Jurkat, Clone E6-1 (cell line): Measurements from ENCODE around the gene PAN3.
A peak's percentile ranks its signal among the peaks of the same experiment; 100 is the strongest.

Experiments
- DNase-seq: peaks from one replicate; pipeline ENCODE4 v3.0.0-alpha.2; 2011; ENCODE audit warnings: low read depth, low spot score
- H3K4me3 ChIP-seq: 2 replicates; pipeline ENCODE4 v1.5.1; 2011; ENCODE audit warnings: mild to moderate bottlenecking, low read length, control low read depth, moderate library complexity

PAN3 gene

DNA sequence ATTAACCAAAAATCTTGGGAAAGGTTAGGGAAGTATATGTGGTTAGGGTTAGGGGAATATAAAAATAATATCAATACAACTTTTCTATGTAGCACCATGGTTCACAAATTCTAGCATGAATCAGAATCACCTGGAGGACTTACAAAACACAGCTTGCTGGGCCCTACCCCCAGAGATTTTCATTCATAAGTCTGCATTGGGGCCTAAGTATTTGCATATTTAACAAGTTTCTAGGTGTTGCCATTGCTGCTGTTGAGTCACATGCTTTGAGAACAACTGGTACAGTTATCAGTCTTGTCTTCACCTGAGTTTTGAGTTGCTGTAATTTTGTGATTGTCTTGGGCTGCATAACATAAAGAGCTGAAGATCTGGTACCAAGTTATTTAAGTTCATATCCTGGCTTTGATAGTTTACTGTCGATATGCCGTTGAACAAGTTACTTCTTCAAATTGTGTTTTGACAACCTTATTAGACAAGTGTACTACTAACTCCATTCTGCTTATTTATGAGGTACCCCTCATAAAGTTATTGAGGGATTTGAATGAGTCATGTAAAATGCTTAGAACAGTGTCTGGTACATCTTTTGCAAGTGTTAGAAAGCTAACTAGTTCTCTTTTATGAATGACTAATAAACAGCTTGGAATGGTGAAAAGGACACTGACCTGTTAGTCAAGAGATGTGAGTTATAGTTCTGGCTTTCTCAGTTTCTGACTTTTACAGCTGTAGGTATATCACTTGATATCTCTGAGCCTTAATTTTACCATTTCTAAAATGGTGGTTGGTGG lies 132.9 kb downstream of the PAN3 start:
- H3K4me3 ChIP-seq, result no peak overlapping the region
- no peak for DNase-seq

DNA sequence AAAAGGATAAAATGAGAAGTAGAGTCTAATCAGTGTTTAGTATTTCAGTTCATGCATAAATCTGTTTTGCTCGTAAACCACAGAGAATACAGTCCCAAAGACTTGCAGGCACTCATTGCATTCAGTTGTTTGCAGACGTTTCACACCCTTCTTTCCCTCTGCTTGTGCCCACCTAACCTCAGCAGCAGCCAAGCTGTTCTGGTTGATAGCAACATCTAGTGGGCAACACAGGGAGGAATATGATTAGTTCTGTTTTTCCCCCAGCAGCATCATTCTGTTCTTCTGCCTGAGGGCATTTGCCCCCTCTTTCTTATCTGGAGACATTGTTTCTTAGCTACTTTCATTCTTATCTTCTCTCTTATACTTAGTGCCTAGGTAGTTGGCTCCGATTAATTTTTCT lies 135.6 kb downstream of the PAN3 start:
- peak; percentile 62 for DNase-seq
- H3K4me3 ChIP-seq, result no peak overlapping the region

DNA sequence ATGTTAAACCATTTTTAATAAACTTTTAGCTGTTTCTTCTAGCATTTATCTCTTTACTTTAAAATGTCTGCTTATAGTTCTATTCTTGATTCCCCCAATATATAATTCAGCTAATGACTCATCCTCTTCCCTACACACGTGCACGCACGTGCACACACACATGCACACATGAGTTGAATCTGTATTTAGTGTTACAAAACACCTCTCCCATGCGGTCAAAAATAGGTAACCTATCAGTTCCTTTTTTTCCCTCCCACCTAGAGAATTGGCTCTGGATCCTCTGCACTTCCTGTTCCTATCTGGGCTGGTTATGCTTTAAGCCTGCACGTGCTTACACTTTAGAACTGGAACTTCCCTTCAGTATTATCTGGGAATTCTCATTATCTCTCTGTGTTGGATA lies 144.1 kb downstream of the PAN3 start:
- no peak for DNase-seq
- H3K4me3 ChIP-seq, result no peak overlapping the region

DNA sequence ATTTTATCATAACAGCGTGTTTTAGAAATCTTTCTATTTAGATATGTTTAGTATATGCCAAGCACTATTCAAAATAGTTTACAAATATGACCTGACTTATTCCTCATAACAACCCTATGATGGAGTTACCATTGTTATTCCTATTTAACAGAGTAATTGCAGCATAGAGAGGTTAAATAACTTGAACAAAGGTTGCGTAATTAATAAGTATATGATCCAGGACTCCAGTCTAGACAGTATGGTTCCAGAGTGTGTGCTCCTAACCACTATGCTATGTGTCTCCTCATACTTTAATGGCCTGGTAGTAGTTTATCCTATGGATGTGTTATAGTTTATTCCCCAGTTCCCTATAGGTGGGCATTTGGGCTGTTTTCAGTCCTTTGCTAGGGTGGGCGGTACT lies 145.3 kb downstream of the PAN3 start:
- DNase-seq, result no peak
- H3K4me3 ChIP-seq, result no peak overlapping the region

DNA sequence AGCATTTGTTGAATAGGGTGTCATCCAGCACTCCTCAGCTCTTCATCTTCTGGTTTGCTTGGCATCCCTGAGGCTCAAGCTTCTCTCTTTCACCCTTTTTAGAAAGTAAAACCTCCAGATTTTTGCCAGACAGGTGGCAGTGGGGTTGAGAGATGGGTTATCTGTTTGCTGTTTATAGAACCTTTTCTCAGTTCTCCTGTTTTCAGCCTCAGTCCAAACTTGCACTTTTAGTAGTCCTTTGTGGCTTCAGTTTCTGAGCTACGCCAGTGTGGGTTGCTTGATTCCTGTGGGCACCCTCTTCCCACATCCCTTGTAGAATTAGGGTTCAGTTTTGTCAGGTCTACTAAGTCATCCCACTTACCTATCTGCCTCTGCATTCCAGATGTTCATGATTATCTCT lies 147.9 kb downstream of the PAN3 start:
- DNase-seq, result peak; percentile 41
- H3K4me3 ChIP-seq, result no peak overlapping the region

DNA sequence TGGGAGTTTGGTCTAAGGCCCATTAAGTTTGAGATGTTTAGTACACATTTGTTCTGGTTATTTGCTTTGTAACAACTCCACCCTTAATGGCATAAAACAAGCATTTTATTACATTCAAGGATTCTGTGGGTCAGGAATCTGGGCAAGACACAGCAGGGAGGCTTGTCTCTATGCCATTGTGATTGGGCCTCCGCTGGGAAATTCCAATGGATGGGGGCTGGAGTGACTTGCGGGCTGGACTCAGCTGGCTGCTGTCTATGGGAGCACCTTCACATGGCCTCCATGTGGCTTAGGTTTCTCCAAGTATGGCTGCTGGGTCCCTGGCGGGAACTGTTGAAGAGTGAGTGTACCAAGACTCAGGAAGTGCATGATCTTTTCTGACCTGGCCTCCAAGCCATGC lies 159.0 kb downstream of the PAN3 start:
- no peak for DNase-seq
- H3K4me3 ChIP-seq, result no peak overlapping the region

DNA sequence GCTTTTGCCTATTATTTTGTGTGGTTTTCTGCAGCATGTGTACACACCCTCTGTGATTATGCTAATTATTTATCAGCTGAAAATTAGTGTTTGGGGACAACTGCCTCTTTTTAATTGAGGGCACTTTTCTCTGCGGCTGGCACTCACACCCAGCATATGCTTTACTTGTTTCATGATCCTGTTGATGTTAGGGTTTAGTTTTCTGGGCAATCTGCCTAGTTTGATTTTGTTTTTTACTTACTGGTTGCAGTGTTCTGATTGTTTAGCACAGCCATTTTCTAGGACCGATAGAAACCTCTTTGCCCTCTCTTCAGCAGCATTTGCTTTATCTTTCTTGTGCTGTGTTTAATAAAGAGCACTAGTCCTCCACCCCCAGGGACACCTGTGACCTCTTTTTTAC lies 161.6 kb downstream of the PAN3 start:
- no peak for DNase-seq
- H3K4me3 ChIP-seq, result no peak overlapping the region

DNA sequence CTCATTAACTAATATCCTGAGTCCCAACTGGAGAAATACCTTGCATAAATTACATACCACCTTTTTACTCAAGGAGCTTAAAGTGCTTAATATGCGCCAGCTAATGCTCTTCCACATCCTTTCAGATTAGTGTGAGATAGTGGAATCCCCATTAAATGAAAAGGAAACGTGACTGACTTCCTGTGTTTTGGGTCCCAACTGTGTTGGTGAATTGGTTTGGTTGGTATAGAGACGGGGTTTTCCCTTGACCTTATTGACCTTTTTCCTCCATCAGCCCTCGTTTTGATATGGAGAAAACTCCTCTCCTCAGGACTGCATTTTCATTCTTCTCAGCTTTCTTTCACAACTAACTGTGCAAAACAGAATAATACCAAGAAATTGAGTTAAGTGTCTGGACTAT lies 163.5 kb downstream of the PAN3 start:
- peak; percentile 8 for DNase-seq
- H3K4me3 ChIP-seq, result no peak overlapping the region

DNA sequence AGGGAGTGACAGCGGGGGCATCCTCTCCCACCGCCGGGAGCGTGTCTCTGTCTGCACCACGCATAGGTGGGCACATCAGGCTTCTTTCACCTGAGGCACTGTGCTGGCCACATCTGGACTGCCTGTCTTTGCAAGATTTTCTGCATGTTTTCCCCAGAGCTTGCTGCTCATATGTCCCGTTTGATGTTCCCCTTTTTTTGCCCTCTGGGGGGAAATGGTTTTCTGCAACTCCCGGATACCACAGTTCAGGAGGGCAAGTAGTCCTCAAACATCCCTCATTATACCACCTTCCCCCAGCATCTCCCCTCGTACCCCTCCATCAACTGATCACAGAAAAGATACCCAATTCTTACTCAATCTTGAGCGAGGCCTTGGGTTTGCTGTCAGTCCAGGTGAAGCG lies 168.0 kb downstream of the PAN3 start:
- H3K4me3 ChIP-seq, result no peak overlapping the region
- no peak for DNase-seq

DNA sequence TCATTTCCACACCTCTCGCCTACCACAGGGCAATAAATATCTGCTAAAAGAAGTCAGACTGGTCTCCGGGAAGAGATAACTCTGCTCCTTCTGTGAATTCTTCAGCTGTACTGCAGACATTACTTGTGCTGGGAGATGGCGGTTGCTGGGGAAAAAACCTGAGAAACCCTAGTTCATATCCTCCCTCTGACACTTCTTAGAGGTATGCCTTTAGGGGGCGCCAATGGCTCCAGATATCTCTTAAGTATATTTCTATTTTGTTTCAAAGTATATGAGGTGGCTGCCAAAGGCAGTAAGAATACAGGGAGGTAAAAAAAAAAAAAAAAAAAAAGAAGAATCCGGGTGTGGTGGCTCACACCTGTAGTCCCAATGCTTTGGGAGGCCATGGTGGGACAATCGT lies 175.2 kb downstream of the PAN3 start:
- peak; percentile 36 for DNase-seq
- H3K4me3 ChIP-seq, result no peak overlapping the region

DNA sequence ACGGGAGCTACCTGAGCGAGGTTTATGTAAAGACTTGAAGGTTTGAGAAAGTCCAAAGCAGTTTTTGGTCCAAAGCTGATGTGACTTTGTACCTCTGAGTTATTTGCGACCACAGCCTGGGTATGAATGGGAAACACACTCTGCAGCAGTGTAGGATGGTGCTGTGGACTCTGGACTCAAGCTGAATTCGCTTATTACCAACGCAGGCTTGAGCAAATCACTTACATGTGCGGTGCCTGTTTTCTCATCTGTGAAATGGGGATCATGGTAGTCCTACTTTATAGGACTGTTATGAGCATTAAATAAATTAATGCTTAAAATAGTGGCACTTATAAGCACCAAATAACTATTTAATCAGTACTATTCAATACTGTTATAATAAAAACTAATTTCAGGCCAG lies 176.5 kb downstream of the PAN3 start:
- H3K4me3 ChIP-seq, result no peak overlapping the region
- no peak for DNase-seq

DNA sequence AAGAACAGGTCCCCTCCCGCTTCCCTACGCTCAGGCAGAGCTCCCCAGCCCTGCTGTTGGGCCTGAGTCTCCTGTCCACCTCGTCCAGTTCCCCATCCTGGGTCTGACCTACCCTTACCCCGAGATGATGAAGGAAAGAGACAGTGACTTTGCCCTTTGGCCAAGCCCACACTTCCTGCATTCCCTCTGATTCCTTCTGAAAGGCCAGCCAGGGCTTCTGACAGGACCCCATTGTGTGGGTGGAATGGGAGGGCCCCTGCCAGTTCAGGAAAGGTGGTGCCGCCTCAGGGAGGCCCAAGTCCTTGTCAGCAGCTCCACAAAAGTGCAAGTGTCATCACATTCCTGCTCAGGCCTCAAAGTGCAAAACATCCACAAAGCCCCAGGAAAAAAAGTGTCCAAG lies 177.8 kb downstream of the PAN3 start:
- DNase-seq, result no peak
- H3K4me3 ChIP-seq, result no peak overlapping the region

DNA sequence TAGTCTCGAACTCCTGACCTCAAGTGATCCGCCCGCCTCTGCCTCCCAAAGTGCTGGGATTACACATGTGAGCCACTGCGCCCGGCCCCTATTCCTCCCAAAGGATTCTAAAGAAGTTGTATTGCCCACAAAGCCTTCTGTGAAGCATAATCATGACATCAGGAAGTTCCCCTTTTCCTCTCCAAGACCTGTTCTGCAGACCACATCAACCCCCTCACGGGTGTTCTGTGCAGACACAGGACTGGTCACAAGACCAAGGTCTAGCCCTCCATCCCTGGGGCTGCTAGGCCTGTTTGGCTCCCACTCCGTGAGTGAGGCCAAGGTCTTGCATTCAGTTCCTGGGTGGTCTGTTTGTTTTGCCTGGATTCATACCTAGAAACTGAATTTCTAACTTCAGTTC lies 178.5 kb downstream of the PAN3 start:
- H3K4me3 ChIP-seq, result no peak overlapping the region
- DNase-seq, result no peak

DNA sequence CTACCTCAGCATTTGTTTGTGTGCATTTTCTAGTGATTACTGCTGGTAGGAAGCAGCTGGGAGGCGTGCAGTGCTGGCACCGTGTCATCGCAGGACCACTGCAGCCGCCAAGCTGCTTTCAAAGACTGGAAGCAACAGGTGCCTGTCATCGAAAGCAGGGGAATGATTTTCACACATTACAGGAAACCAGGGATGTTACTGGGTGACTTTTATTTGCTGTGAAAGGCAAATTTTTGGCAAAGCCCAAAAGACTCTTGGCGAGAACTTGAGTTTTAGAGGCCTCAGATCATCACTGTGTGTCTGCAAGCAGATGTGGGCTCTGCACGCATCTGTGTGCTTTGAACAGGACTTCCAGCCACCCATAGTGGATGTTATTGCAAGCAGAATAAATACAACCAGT lies 180.2 kb downstream of the PAN3 start:
- DNase-seq, result peak; percentile 30
- no peak overlapping the region for H3K4me3 ChIP-seq

DNA sequence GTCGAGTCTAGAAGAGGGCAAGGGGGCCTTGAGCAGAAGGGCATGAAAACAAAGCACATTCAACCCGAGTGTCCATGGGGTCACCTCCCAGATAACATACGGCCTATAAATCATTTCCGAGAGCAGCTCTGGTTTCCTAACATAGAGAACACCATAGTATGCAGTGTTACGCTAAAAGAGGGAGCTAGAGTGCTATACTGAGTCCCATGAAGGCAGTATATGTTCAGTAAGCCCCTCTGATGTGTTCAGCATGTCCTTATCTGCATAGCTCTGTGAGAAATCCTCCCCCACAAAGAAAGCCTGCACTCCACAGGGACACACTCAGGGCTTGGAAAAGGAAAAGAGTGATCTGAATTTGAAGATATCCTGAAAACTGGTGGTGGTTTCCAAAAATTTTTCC lies 181.2 kb downstream of the PAN3 start:
- no peak overlapping the region for H3K4me3 ChIP-seq
- DNase-seq, result no peak

DNA sequence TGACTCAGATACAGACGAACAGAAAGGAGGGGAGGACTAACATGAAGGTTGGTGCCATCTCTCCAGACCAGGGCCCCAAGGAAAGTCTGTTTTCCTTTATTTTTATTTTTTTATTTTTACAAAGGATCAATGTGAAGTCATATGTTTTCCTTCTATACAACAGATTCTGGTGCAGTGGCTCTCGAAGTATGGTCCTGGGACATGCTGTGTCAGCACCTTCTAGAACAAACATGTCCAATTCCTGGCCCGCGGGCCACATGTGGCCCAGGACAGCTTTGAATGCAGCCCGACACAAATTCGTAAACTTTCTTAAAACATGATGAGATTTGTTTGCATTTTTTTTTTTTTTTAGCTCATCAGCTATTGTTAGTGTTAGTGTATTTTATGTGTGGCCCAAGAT lies 181.9 kb downstream of the PAN3 start:
- DNase-seq, result no peak
- no peak overlapping the region for H3K4me3 ChIP-seq

DNA sequence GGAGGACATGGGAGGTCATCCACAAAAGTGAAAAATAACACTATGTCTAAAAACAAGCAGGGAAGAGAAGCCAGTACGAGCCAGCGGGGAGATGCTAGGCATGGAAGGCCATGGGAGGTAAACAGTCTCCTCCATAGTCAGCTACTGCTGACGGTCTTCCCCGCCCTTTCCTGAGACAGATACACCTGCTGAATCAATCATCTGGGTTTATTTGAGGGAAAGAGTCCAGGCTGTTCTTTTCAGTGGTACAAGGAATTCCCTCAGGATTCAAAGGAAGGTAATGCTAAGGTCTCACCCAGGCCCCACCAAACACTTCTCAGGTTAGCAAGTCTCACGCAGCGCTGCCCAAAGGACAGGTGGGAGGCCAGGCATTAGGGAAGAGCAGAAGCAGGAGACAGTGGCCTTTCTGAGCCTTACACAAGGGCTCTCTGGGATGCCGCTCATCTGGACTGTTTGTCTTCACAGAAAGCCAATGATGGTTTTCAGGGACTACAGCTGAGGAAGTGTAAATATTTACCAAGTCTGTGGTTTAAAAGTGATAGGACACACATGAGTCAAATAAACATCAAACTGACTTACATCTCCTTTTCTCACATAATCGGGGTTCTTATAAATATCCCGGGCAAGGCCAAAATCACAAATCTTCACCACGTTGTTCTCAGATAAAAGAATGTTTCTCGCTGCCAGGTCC lies 182.7 kb downstream of the PAN3 start:
- DNase-seq, result no peak
- no peak overlapping the region for H3K4me3 ChIP-seq

DNA sequence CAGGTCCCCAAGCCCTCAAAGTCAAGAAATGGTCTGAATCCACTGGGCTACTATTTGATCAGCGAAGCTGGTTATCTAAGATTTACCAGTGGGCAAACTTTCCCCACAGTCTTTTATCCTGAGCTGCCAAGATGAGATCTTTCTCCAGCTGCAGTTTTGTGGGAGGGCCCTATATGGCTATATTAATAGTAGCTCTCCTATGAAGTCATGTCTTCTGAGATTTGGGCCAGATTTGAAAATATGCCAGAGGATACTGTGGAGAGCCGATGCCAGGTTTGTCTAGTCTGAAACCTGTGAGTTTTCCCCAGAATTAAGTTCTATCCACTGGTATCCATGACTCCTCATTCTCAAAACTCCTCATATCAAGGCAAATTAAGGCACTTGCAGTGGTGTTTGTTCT lies 183.4 kb downstream of the PAN3 start:
- H3K4me3 ChIP-seq, result no peak overlapping the region
- DNase-seq, result no peak

DNA sequence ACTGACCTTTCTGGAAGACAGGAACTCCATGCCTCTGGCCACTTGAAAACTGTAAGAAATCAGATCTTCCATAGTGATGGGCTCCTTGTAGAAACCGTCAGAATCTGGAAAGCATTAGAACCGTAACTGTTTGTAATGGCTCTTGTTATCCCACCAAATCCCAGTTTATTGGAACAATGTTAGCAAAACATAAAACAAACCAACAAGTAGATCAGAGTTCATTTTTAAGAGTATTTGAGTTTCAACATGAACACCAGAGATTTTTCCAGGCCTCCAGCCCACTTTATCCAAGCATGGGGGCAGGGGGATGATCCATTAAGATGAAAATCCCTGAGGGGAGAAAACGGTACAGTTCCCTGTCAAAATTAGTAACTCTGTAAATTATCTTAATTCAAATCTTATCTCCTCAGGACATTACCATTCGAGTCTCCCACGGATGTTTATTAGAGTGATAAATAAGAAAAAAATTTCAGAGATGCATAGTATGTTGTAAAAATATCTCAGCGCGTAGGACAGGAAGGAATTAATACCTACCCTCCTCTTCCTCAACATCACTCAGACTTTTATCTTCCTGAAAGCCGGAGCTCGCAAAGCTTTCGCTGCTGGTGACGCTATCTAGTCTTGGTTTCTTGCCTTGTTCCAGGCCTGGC lies 184.0 kb downstream of the PAN3 start:
- H3K4me3 ChIP-seq, result no peak overlapping the region
- no peak for DNase-seq

DNA sequence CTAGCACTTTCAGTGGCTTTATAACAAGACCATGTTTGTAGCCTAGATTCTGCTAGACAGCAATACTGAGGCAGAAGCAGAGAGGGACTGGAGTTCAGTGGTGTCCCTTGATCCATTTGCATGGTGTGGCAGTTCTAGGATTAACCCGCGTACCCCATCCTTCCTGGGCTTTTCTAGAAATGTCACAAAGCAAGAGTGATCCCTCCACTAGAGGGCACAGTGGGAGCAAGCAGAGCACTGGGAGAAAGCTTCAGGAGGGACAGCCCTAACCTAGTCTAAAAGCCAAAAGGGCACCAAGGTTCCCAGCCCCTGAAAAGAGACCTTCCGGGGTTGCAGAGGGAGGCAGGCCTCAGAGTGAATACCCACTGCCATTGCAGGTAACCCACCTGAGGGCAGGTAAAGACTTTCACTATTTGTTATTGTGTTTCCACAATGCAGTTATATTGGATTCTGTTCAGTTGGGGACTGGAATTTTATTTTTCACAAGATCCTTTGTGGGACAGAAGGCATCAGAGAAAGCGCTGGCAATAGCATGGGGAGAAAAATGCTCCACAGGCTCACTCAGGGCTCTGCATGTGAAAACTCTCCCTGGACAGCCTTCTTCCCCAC lies 185.9 kb downstream of the PAN3 start:
- H3K4me3 ChIP-seq, result no peak overlapping the region
- DNase-seq, result peak; percentile 74
